ENCODE results near the gene HIF3A. TPM values are rescaled to one million over a fixed set of nuclear protein-coding genes. Genes with fewer than 3 reads are reported as not detected.

The HIF3A gene
- total RNA-seq, 1 experiment from 2014 or later, result not detected

DNA sequence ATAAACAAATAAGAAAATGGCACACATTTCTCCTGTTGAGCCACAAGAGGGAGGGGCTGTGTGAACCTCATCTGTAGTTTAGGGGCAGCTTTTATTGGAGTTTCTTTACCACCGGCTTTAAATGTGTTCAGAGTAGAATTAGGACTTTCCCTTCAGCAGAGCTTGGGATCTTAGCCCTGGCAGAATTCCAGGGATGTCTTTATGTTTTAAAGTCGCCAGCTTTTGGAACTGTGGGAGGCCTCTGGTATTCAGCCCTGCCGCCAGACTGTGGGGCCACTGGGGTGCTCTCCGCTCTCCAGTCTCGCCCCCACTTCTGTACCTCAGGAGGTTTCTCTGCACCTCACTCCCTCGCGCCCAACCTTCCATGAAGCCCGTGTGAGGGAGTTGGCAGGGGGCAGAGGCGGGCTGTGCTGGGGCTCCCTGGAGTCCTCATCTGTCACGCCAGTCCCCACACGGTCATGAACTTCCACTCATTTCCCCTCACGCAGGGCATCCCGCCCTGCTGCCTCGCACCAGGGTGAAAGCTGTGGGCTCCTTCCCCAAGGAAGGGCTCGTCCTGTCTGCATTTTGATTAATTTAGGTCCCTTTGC is 85.0 kb downstream of the HIF3A start:
- no peaks in the 10 kb centered on the region; the same call in 1 of the 2 replicates for H3K9me3 ChIP-seq (replicated peaks)
- H3K27ac ChIP-seq, result no peak overlapping the region
- no peaks in the 10 kb centered on the region for H3K27me3 ChIP-seq (replicated peaks)
- peaks cover 12% of the 10 kb centered on the region for H3K4me1 ChIP-seq (replicated peaks)
- H3K36me3 ChIP-seq, result peaks cover 97% of the 10 kb centered on the region
- H3K4me3 ChIP-seq, result no peak overlapping the region
- DNase-seq (ENCODE audit: low read depth in 1 of 2, low spot score in 2 of 2), result no peak

DNA sequence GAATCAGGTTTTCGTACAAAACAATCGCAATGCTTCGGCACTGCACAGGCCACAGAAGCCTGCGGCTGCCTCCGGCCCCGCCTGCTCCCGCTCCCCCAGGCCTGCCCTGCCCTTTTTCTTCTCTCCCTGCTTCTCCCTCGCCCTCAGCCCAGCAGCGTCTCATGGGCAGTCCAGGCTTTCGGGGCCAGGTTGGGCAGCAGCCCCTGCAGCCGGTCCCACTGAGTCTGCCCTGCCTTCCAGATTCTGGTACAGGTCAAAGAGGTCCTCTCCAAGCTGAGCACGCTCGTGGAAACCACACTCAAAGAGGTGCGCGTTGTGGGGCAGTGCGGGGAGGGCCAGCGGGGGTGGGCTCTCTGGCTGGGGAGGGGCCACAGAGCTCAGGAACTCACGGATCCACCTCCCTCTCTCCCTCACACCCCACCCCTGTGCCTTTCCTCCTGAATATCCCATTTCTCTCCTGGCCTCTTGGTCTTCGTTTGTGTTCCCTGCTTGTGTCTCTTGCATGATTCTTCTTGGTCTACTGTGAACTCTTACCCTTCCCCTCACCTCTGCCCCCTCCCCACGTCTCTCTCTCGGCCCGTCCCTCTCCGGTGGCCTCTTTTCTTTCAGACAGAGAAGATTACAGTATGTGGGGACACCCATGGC is 86.5 kb downstream of the HIF3A start:
- Histone ChIP-seq H3K4me1 (replicated peaks) (peaks cover 3% of the 10 kb centered on the region), H3K9me3 (replicated peaks) (no peaks in the 10 kb centered on the region; the same call in 1 of the 2 replicates), H3K27ac (no peak overlapping the region), H3K27me3 (replicated peaks) (no peaks in the 10 kb centered on the region), H3K36me3 (peaks cover 97% of the 10 kb centered on the region), H3K4me3 (no peak overlapping the region)
- no peak for DNase-seq (ENCODE audit: low read depth in 1 of 2, low spot score in 2 of 2)

DNA sequence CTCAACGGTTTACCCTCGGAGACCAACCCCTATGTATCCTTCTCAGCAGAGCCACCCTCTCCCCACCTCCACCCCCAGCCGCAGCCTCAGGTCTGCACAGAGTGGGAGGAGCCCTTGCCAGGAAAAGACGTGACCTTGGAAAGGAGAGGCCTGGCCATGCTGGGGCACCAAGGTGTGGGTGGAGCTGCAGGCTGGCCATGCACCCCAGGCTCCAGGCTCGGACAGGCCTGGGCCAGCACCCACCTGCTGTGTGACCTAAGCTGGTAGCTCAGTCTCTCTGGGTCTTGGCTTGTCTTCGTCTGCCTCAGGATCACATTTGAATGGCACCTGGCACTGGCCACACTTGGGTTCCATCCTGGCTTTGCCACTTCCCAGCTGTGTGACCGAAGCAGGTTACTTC is 87.0 kb downstream of the HIF3A start:
- Histone ChIP-seq H3K36me3 (peaks cover 97% of the 10 kb centered on the region), H3K9me3 (replicated peaks) (no peaks in the 10 kb centered on the region; the same call in 1 of the 2 replicates), H3K27ac (no peak overlapping the region), H3K4me3 (no peak overlapping the region), H3K4me1 (replicated peaks) (no peaks in the 10 kb centered on the region), H3K27me3 (replicated peaks) (no peaks in the 10 kb centered on the region)
- no peak for DNase-seq (ENCODE audit: low read depth in 1 of 2, low spot score in 2 of 2)

DNA sequence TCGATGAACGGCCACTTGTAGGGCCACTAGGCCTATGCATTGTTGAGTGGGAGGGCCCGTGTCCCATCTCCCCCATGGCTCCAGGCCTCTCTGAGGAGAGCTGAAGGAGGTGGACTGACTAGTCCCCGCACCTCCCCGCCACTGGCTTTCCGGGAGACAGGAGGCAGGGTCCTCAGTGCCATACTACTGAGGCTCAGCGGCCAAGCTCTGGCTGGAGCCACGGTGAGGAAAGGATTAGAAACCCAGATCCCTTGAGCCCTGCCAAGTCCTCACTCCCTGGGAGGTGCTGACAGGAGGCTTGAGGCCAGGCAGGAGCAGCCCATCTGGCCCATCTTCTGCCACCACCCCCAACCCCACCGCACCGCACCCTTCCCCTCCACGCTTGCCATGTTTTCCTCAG is 87.6 kb downstream of the HIF3A start:
- Histone ChIP-seq H3K4me3 (no peak overlapping the region), H3K4me1 (replicated peaks) (peaks cover under 1% of the 10 kb centered on the region; the same call in 1 of the 2 replicates), H3K27me3 (replicated peaks) (no peaks in the 10 kb centered on the region), H3K27ac (no peak overlapping the region), H3K9me3 (replicated peaks) (no peaks in the 10 kb centered on the region; the same call in 1 of the 2 replicates), H3K36me3 (peaks cover 97% of the 10 kb centered on the region)
- no peak for DNase-seq (ENCODE audit: low read depth in 1 of 2, low spot score in 2 of 2)

DNA sequence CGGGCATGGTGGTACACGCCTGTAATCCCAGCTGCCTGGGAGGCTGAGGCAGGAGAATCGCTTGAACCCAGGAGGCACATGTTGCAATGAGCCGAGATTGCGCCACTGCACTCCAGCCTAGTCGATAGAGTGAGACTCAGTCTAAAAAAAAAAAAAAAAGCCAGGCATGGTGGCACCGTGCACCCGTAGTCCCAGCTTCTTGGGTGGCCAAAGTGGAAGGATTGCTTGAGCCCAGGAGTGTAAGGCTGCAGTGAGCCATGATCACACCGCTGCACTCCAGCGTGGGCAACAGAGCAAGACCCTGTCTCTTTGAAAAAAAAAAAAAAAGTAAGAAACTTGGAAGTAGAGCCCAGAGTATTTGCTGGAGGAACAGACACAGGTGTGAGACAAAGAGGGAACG is 88.8 kb downstream of the HIF3A start:
- Histone ChIP-seq H3K4me1 (replicated peaks) (peaks cover 13% of the 10 kb centered on the region), H3K27ac (no peak overlapping the region), H3K9me3 (replicated peaks) (peaks cover 6% of the 10 kb centered on the region; the same call in 1 of the 2 replicates), H3K4me3 (no peak overlapping the region), H3K27me3 (replicated peaks) (no peaks in the 10 kb centered on the region), H3K36me3 (peaks cover 95% of the 10 kb centered on the region)
- DNase-seq (ENCODE audit: low read depth in 1 of 2, low spot score in 2 of 2), result no peak

DNA sequence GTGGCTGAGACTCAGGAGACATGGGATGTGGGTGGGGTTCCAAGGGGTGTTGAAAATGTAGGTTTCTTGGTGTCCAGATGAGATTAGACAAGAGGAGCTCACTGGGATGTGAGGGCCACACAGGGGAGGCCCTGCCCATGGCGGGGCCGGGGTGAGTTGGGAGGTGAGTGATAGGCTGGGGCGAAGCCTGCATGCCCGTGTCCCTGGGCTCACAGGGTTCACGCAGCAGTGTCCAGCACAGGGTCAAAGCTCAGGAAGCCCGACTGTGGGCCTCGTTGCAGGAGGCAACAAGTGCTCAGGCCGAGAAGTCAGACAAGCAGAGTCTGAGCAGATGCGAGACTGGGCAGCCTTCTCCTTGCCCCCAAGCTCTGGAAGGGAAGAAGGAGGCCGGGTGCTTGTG is 89.3 kb downstream of the HIF3A start:
- H3K36me3 ChIP-seq, result peaks cover 89% of the 10 kb centered on the region

DNA sequence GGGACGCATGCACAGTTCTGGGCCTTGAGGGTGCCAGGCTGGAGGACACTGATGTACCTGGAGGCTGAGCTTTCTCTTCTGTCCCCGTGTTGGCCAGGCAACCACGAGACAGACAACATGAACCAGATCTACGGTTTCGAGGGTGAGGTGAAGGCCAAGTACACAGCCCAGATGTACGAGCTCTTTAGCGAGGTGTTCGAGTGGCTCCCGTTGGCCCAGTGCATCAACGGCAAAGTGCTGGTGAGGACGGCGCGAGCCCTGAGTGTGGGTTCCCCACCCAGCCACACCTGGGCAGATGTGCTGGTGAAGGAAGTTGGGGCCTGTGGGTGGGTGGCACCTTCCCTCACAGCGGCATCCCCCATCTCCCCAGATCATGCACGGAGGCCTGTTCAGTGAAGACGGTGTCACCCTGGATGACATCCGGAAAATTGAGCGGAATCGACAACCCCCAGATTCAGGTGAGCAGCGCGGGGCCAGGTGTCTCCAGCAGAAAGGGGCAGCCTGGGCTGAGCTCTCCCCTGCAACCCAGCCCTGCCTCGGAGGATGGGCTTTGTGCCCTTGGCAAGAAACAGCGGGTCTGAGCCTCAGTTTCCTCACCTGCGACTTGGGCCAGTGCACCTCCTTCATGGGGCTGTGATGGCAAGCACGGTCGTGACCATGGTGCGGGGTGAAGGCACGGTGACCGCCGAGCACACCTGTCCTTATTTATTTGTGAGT is 90.3 kb downstream of the HIF3A start:
- H3K36me3 ChIP-seq, result peaks cover 89% of the 10 kb centered on the region
- DNase-seq (ENCODE audit: low read depth in 1 of 2, low spot score in 2 of 2), result no peak
- no peak overlapping the region for H3K27ac ChIP-seq
- H3K4me1 ChIP-seq (replicated peaks), result peaks cover 28% of the 10 kb centered on the region
- H3K9me3 ChIP-seq (replicated peaks), result peaks cover 6% of the 10 kb centered on the region; the same call in 1 of the 2 replicates
- H3K4me3 ChIP-seq, result no peak overlapping the region
- H3K27me3 ChIP-seq (replicated peaks), result no peaks in the 10 kb centered on the region

More for the DNA sequence above, 89.3 kb downstream of the HIF3A start:
- Histone ChIP-seq H3K4me1 (replicated peaks) (peaks cover 18% of the 10 kb centered on the region), H3K4me3 (no peak overlapping the region), H3K27ac (no peak overlapping the region), H3K27me3 (replicated peaks) (no peaks in the 10 kb centered on the region), H3K9me3 (replicated peaks) (peaks cover 6% of the 10 kb centered on the region; the same call in 1 of the 2 replicates)
- DNase-seq (ENCODE audit: low read depth in 1 of 2, low spot score in 2 of 2), result no peak

DNA sequence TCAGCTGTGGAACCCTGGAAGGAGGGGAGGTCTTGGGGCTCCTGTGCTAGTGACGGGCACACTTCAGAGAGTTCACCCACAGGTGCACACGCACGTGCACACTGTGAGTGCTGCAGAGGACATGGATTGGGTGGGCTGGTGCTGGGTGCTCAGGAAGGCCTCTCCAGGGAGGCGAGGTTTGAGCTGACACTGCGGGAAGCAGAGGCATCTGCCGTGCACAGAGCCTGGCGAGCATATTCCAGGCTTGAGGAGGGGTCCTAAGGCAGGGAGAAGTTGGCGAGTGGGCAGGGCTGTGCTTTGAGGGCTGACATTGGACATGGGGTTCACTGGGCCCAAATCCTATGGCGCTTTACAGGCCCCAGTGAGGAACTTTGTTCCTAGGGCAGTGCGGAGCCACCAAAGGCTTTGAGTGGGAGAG is 90.9 kb downstream of the HIF3A start:
- H3K36me3 ChIP-seq, result peaks cover 84% of the 10 kb centered on the region
- H3K4me1 ChIP-seq (replicated peaks), result peaks cover 33% of the 10 kb centered on the region
- DNase-seq (ENCODE audit: low read depth in 1 of 2, low spot score in 2 of 2), result no peak
- H3K9me3 ChIP-seq (replicated peaks), result peaks cover 6% of the 10 kb centered on the region; the same call in 1 of the 2 replicates
- no peak overlapping the region for H3K27ac ChIP-seq
- no peaks in the 10 kb centered on the region for H3K27me3 ChIP-seq (replicated peaks)
- no peak overlapping the region for H3K4me3 ChIP-seq

DNA sequence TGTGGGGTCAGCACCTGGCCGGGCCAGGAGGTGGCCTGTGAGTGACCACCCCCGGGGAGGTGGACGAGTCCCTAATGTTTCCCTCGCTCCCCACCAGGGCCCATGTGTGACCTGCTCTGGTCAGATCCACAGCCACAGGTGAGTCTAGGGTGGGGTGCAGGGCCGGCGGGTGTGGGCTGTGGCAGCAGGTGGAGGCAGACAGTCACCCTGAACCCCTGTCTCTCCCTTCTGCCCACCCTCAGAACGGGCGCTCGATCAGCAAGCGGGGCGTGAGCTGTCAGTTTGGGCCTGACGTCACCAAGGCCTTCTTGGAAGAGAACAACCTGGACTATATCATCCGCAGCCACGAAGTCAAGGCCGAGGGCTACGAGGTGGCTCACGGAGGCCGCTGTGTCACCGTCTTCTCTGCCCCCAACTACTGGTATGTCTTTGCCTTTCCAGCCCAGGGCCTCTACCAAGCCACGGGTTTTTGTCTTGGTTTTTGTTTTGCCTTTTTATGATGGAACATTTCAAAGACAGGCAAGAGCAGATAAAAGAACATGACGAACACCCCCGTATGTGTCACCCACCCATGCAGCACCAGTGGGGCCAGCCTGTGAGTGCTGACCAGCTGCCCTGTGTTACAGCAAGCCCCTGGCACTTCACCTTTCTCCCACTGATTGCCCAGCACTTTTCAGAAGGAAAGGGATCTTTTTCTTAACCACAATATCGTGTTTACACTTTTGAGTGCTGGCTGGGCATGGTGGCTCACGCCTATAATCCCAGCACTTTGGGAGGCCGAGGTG is 91.7 kb downstream of the HIF3A start:
- DNase-seq (ENCODE audit: low read depth in 1 of 2, low spot score in 2 of 2), result no peak
- Histone ChIP-seq H3K36me3 (peaks cover 83% of the 10 kb centered on the region), H3K4me3 (no peak overlapping the region), H3K4me1 (replicated peaks) (peaks cover 41% of the 10 kb centered on the region), H3K27me3 (replicated peaks) (no peaks in the 10 kb centered on the region), H3K27ac (no peak overlapping the region), H3K9me3 (replicated peaks) (peaks cover 6% of the 10 kb centered on the region; the same call in 1 of the 2 replicates)

DNA sequence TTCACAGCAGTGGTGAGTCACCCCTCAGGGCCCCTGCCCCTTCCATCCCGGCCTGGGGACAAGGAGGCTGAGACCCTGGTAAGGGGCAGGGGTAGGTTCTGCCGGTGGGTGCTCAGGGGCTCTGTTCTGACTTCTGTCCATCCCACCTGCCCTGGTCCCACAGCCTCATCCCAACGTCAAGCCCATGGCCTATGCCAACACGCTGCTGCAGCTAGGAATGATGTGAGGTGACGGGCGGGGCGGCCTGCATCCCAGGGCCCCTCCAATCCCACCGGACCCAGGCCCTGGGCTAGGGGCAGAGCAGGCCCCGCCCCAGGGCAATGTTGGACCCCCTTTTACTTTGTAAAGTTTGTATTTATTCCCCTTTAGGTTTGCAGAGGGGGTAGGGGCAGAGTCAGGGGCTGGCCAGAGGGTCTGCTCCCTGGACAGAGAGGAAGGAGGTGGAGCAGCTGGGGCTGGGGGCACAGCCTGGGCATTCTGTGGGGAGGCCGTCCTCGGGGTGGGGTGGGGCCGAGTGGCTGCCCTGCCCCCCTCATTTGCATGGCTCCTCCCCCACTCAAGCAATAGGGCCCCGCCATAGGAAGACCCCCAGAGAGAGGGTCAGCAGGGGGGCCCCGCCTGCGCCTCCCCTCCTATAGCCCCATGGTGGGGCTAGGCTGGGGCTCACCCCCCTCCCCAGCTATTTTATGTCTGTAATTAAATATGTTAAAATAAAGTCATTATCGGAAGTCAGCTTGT is 93.4 kb downstream of the HIF3A start:
- Histone ChIP-seq H3K9me3 (replicated peaks) (peaks cover 6% of the 10 kb centered on the region; the same call in 1 of the 2 replicates), H3K27me3 (replicated peaks) (no peaks in the 10 kb centered on the region), H3K4me1 (replicated peaks) (peaks cover 57% of the 10 kb centered on the region), H3K27ac (peak overlapping the region; percentile 82), H3K4me3 (peak overlapping the region; percentile 25; the same call in 1 of the 2 replicates), H3K36me3 (peaks cover 77% of the 10 kb centered on the region)
- DNase-seq (ENCODE audit: low read depth in 1 of 2, low spot score in 2 of 2), result no peak

DNA sequence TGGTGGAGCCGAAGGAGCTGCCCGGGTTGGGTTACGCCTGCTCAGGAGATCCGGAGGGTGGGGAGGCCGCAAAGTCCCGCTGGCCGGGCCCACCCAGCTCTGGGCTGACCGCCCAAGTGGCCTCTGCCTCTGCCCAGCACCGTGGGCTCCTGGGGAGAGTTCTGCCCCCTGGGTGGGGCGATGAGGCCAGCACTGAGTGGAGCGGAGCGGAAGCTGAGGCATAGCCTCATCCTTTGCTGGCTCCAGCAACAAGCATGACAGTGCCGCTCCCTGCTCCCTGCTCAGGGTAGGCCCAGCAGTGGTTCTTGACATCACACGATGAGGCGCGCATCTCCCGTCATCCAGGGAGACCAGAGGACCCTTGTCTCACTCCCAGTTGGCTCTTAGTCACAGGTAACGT is 94.0 kb downstream of the HIF3A start:
- peak; percentile 93 to 96 for DNase-seq (ENCODE audit: low read depth in 1 of 2, low spot score in 2 of 2)
- Histone ChIP-seq H3K9me3 (replicated peaks) (peaks cover 6% of the 10 kb centered on the region; the same call in 1 of the 2 replicates), H3K4me1 (replicated peaks) (peaks cover 60% of the 10 kb centered on the region), H3K27me3 (replicated peaks) (no peaks in the 10 kb centered on the region), H3K27ac (peak overlapping the region; percentile 82), H3K4me3 (peak overlapping the region; percentile 25), H3K36me3 (peaks cover 74% of the 10 kb centered on the region)

DNA sequence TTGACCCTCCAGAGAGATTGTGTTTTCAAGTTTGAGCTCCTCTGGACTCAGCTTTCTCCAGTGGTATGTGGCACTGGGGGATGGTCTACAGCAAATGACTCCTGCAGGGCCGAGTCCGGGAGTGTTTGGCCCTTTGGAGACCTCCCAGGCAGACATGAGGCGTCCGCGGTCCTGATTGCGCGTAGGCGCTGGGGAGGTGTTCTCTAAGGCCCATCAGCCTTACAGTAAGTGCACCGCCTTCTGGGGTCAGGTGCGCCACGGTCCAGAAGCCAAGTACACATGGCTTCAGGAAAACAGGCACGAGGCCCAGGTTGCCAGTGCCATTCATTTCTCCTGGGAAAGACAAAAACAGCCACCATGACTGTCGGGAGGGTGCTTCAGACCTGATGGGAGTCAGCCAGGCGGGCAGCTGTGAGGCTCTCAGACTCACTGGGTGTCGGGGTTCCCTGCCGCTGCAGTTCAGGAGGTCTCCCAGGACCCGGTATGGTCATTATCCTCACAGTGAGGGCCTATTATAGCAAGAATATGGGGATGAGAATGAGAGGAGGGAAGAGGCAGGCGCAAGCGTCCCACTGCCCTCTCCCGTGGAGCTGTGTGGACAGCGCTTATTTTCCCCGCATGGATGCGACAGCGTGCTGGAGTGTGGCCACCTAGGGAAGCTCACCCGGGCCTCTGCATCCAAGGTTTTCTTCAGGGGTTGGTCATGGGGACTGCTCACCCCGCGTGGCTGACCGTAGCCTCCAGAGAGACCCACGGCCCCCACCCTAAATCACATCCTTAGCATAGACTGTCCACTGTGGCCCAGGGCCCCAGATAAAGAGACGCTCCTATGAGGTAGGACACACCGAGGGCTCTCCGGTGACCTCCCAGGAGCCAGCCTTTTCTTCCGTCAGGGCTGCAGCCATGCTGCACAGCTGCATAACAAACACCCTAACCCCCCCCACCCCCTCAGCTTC is 94.7 kb downstream of the HIF3A start:
- peak in 1 of 2 experiments; percentile 87 for DNase-seq (ENCODE audit: low read depth in 1 of 2, low spot score in 2 of 2)
- Histone ChIP-seq H3K4me3 (peak overlapping the region; percentile 25), H3K27me3 (replicated peaks) (no peaks in the 10 kb centered on the region), H3K4me1 (replicated peaks) (peaks cover 62% of the 10 kb centered on the region), H3K9me3 (replicated peaks) (peaks cover 6% of the 10 kb centered on the region; the same call in 1 of the 2 replicates), H3K36me3 (peaks cover 67% of the 10 kb centered on the region), H3K27ac (peak overlapping the region; percentile 82)

Data from SJSA1 (cell line).